ENCODE data around the gene SHMT2.
A peak's percentile ranks its signal among the peaks of the same experiment; 100 is the strongest.

SHMT2 gene

GRCh38 chr12:57213058-57213715 is 16.3 kb upstream of the SHMT2 start:
- no peak overlapping the region for H3K4me3 ChIP-seq (ENCODE audit: insufficient read depth, low read depth, low read length)
- WGBS, 2 experiments = 8 to 14% methylated on average over 11 to 12 of the region's 16 CpGs
- H3K27me3 ChIP-seq (ENCODE audit: control insufficient read depth, insufficient read depth, low read length, poor library complexity, severe bottlenecking) = peaks cover 48% of the 10 kb centered on the region
- H3K27ac ChIP-seq (ENCODE audit: insufficient read depth, low read depth, low read length, poor library complexity, severe bottlenecking) = no peak overlapping the region
- peaks cover 25% of the 10 kb centered on the region for H3K4me1 ChIP-seq (ENCODE audit: control insufficient read depth, insufficient read depth, low read length)
- H3K9me3 ChIP-seq (ENCODE audit: control insufficient read depth, low read length) = no peaks in the 10 kb centered on the region
- H3K36me3 ChIP-seq (ENCODE audit: control insufficient read depth, insufficient read depth, low read length) = peaks cover 2% of the 10 kb centered on the region

DNA sequence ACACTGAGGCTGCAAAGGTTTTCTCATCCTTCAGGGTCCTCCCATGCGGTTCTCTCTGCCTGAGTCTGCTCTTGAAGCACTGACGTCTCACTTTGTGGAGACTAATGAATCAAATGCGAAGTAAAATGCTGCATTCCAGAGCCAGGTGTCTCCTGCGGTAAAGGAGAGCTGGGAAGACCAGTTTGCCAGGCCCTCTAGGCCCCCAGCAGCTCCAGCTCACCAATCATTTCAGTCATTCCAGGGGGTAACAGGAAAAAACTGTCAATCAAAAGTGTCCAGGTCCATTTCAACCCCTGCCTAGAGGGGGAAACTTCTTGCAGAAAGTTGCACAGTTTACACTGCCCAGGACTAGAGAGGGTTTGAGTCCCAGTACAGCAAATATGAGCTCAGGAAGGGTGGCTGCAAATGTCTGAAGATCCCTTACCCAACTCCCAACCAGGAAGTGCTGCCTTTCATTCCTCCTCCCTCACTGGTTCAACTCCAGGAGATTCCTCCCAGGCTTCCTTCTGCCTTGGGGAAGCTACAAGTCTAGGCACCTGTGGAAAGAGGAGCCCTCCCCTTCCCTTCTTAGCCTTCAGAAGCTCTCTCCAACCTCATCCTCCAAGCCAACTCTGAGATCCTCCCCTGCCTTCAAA is 15.6 kb upstream of the SHMT2 start:
- H3K27ac ChIP-seq (ENCODE audit: insufficient read depth, low read depth, low read length, poor library complexity, severe bottlenecking) = no peak overlapping the region
- H3K27me3 ChIP-seq (ENCODE audit: control insufficient read depth, insufficient read depth, low read length, poor library complexity, severe bottlenecking) = peaks cover 55% of the 10 kb centered on the region
- H3K4me3 ChIP-seq (ENCODE audit: insufficient read depth, low read depth, low read length) = no peak overlapping the region

GRCh38 chr12:57214398-57214781 is 15.1 kb upstream of the SHMT2 start:
- 7 to 8% methylated on average over 14 of the region's 14 CpGs for WGBS, 2 experiments
- no peak overlapping the region for H3K27ac ChIP-seq (ENCODE audit: insufficient read depth, low read depth, low read length, poor library complexity, severe bottlenecking)
- H3K9me3 ChIP-seq (ENCODE audit: control insufficient read depth, low read length) = no peaks in the 10 kb centered on the region
- H3K4me3 ChIP-seq (ENCODE audit: insufficient read depth, low read depth, low read length) = no peak overlapping the region
- H3K36me3 ChIP-seq (ENCODE audit: control insufficient read depth, insufficient read depth, low read length) = no peaks in the 10 kb centered on the region
- H3K27me3 ChIP-seq (ENCODE audit: control insufficient read depth, insufficient read depth, low read length, poor library complexity, severe bottlenecking) = peaks cover 60% of the 10 kb centered on the region
- peaks cover 32% of the 10 kb centered on the region for H3K4me1 ChIP-seq (ENCODE audit: control insufficient read depth, insufficient read depth, low read length)

More for the DNA sequence above, 15.6 kb upstream of the SHMT2 start:
- Histone ChIP-seq H3K9me3 (ENCODE audit: control insufficient read depth, low read length) (no peaks in the 10 kb centered on the region), H3K36me3 (ENCODE audit: control insufficient read depth, insufficient read depth, low read length) (no peaks in the 10 kb centered on the region), H3K4me1 (ENCODE audit: control insufficient read depth, insufficient read depth, low read length) (peaks cover 27% of the 10 kb centered on the region)
- 68 to 75% methylated on average over 4 of the region's 4 CpGs for WGBS, 2 experiments

DNA sequence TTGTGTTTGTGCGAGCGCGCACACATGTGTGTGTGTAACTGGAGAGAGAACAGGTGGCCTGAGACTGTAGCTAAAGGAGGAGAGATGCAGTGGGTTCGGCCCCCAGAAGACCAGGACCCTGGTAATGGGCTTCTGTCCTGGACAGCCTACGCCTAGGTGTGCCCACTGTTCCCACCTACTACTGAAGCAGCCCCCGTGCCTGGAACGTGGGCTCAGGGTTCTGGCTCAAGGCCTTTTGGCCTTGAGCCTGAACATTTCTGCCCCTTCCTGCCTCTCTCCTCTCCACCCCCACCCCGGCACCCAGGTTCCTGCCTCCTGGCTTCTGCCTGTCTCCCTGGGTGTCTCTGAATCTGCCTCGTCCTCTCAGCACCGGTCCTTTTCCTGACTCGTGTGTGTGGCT is 14.4 kb upstream of the SHMT2 start:
- 68 to 70% methylated on average over 11 of the region's 11 CpGs for WGBS, 2 experiments

DNA sequence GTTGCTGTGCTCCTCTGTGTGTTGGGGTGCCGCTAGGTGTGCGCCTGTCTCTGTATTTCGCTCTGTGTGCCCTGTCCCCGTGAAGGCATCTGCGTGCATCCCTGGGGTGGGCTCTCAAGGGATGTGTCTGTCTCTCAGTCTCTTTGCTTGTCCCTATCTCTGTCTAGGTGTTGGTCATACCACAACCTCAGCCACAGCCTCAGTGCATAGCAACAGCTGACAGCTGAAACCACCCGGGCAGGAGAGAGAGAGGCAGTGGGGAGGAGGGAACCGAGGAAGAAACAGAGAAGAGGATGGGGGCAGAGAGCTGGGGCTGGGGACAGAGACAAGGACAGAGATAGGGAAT is 13.9 kb upstream of the SHMT2 start:
- peaks cover 44% of the 10 kb centered on the region for H3K4me1 ChIP-seq (ENCODE audit: control insufficient read depth, insufficient read depth, low read length)
- no peak overlapping the region for H3K27ac ChIP-seq (ENCODE audit: insufficient read depth, low read depth, low read length, poor library complexity, severe bottlenecking)
- no peaks in the 10 kb centered on the region for H3K36me3 ChIP-seq (ENCODE audit: control insufficient read depth, insufficient read depth, low read length)
- no peak overlapping the region for H3K4me3 ChIP-seq (ENCODE audit: insufficient read depth, low read depth, low read length)
- no peaks in the 10 kb centered on the region for H3K9me3 ChIP-seq (ENCODE audit: control insufficient read depth, low read length)
- H3K27me3 ChIP-seq (ENCODE audit: control insufficient read depth, insufficient read depth, low read length, poor library complexity, severe bottlenecking) = peaks cover 72% of the 10 kb centered on the region
- WGBS, 2 experiments = 43% methylated on average over 7 of the region's 7 CpGs

More for the DNA sequence above, 14.4 kb upstream of the SHMT2 start:
- Histone ChIP-seq H3K27ac (ENCODE audit: insufficient read depth, low read depth, low read length, poor library complexity, severe bottlenecking) (no peak overlapping the region), H3K4me3 (ENCODE audit: insufficient read depth, low read depth, low read length) (no peak overlapping the region), H3K9me3 (ENCODE audit: control insufficient read depth, low read length) (no peaks in the 10 kb centered on the region), H3K36me3 (ENCODE audit: control insufficient read depth, insufficient read depth, low read length) (no peaks in the 10 kb centered on the region), H3K4me1 (ENCODE audit: control insufficient read depth, insufficient read depth, low read length) (peaks cover 38% of the 10 kb centered on the region), H3K27me3 (ENCODE audit: control insufficient read depth, insufficient read depth, low read length, poor library complexity, severe bottlenecking) (peaks cover 66% of the 10 kb centered on the region)

DNA sequence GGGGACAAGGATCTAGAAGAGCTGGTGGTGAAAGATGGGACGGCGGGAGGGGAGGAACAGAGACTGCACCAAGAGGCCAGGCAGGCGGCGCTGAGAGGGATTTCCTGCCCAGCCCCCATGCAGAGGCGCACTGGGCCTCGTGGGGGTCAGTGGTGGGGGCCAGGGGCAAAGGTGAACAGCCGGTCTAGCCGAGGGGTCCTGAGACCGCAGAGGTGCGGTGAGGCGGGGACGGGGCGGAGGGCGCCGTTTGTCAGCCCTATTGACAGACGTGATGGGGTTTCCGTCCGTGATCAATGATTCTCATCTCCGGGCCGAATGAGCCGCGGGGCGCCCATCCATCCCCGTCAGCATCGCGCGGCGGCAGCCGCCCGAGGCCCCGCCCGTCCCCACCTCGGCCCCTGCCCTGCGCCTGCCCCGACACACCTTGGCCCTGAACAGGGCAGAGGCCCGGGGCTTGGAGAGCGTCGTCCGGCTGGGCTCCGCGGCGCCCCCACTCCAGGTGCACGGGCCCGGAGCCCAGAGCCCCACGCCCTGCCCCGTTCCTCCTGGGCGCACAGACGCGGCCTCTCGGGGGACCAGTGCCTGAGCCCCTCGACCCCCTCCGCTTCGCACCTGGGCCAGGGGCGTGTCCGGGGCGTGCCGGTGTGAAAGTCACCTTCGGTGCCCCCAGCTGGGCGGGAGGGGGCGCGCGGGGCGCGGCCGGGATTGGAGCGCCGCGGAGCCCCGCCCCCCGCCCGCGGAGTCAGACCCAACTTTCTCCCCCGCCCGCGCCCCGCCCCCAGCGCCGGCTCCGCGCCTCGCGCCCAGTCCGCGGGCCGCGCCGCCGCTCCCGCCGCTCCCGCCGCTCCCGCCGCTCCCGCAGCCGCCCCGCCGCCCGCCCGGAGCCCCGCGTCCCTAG is 13.2 kb upstream of the SHMT2 start, which contains the start of gene NXPH4:
Gene NXPH4, plus strand, starts transcription at position 781 of the 898 bp plus-strand sequence. CDS start 176 bp downstream, outside the sequence.
- WGBS, 2 experiments = 1% methylated on average over 102 of the region's 102 CpGs
- Histone ChIP-seq H3K27ac (ENCODE audit: insufficient read depth, low read depth, low read length, poor library complexity, severe bottlenecking) (no peak within 1 kb of the TSS), H3K27me3 (ENCODE audit: control insufficient read depth, insufficient read depth, low read length, poor library complexity, severe bottlenecking) (peaks cover 78% of the 10 kb centered on the region), H3K9me3 (ENCODE audit: control insufficient read depth, low read length) (no peaks in the 10 kb centered on the region), H3K4me1 (ENCODE audit: control insufficient read depth, insufficient read depth, low read length) (peaks cover 49% of the 10 kb centered on the region), H3K36me3 (ENCODE audit: control insufficient read depth, insufficient read depth, low read length) (no peaks in the 10 kb centered on the region), H3K4me3 (ENCODE audit: insufficient read depth, low read depth, low read length) (peak within 1 kb of the TSS; percentile 32)

DNA sequence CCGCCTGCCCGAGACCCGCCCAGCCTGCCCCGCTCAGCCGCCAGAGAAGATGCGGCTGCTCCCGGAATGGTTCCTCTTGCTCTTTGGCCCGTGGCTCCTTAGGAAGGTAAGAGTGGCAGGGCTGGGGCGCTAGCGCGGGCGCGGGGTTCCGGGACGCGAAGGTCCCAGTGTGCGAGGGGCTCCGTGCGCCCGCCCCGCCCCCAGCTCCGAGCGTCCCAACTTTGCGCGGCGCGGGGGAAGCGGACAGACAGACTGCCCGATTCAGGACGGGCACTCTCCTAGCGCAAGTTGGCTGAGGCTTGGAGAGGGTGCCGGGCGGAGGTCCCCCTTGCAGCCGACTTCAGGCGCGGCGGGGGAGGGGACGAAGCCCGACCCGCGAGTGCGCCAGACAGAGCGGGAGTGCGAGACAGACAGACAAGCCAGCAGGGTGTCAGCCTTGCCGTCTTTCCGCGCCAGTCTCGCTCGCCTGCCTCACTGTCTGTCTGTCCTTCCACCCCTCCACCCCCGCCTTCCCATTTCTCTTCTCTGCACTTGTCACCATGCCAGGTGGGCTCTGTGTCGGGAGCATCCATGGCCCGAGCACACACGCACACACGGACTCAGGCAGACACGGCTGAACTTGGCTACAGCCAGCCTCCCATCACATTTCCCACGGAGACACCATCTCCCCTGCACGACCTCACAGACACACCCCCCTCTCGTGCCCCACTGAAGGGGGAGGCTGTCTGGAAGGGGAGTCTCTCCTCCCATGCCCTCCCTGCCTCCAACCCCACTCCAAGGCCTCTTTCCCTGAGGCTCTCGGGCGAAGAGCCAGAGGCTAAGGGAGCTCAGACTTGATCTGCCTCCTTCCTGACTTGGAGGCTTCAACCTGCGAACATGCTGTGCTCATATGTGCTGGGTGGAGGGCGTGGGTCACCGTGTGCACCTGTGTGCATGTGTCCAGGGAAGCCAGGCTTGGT is 12.3 kb upstream of the SHMT2 start:
- Histone ChIP-seq H3K27ac (ENCODE audit: insufficient read depth, low read depth, low read length, poor library complexity, severe bottlenecking) (no peak overlapping the region), H3K4me1 (ENCODE audit: control insufficient read depth, insufficient read depth, low read length) (peaks cover 54% of the 10 kb centered on the region), H3K9me3 (ENCODE audit: control insufficient read depth, low read length) (no peaks in the 10 kb centered on the region), H3K36me3 (ENCODE audit: control insufficient read depth, insufficient read depth, low read length) (no peaks in the 10 kb centered on the region), H3K27me3 (ENCODE audit: control insufficient read depth, insufficient read depth, low read length, poor library complexity, severe bottlenecking) (peaks cover 88% of the 10 kb centered on the region), H3K4me3 (ENCODE audit: insufficient read depth, low read depth, low read length) (peak overlapping the region; percentile 32)
- WGBS, 2 experiments = 3 to 4% methylated on average over 63 of the region's 63 CpGs

DNA sequence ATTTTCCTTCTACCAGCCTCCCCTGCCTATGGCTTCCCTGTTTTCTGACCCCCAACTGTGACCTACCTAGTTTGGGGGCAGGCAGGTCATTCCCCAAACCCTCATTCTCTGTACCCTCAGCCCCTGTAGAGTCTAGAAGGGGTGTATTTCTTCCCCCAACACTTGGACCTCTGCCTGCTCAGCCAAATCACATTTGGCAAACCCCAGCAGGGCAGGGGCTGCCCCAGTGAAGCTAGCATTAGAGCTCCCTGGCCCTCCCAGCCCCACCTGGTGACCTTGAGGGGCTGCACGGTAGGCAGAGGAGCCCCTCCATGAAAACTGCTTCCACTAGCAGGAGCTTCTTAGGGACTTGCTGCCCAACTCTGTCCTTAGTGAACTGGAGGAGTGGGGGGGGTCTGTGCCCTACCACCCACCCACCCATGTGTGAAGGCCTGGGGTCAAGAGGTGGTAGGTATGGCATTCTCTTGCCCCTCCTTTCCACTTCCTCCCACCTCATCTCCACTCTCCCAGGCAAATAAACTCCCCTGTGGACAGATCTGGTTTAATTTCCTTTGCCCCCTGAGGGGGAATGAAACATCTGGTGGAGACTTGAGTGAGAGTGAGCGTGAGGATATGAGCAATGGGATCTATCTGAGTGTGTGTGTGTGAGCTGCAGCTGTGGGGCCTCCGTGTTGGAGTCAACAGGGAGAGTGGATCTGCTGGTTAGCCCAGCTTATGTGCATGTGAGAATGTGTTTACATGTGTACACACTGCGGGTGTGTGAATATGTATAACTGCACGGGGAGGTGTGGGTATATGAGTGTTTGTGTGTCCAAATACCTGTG is 11.3 kb upstream of the SHMT2 start:
- 60 to 67% methylated on average over 5 of the region's 5 CpGs for WGBS, 2 experiments

More for the DNA sequence above, 11.3 kb upstream of the SHMT2 start:
- Histone ChIP-seq H3K4me3 (ENCODE audit: insufficient read depth, low read depth, low read length) (no peak overlapping the region), H3K27me3 (ENCODE audit: control insufficient read depth, insufficient read depth, low read length, poor library complexity, severe bottlenecking) (peaks cover 98% of the 10 kb centered on the region), H3K4me1 (ENCODE audit: control insufficient read depth, insufficient read depth, low read length) (peaks cover 54% of the 10 kb centered on the region), H3K27ac (ENCODE audit: insufficient read depth, low read depth, low read length, poor library complexity, severe bottlenecking) (no peak overlapping the region), H3K36me3 (ENCODE audit: control insufficient read depth, insufficient read depth, low read length) (no peaks in the 10 kb centered on the region), H3K9me3 (ENCODE audit: control insufficient read depth, low read length) (no peaks in the 10 kb centered on the region)
